Adrenal gland (tissue), 12 donors: ENCODE data around the gene ROCK2. TPM values are rescaled to one million over a fixed set of nuclear protein-coding genes. Genes with fewer than 3 reads are reported as not detected.

Experiments used
- DNase-seq, 7 donors: peaks; one replicate each; pipeline ENCODE4 v3.0.0-alpha.2; 2019 to 2020
- H3K27ac ChIP-seq, 5 donors: fragments of 200-600 bp; sonication (generic) in 4 of 5; 1 replicate in 3 of 5; 2 replicates in 2 of 5; pipeline versions ENCODE4 v1.5.1 to v1.8.0; 2016 to 2020; ENCODE audit warnings: mild to moderate bottlenecking in 1 of 5
- H3K27me3 ChIP-seq: fragments of 200-600 bp; 2 replicates; pipeline ENCODE4 v1.8.0; 2021
- H3K36me3 ChIP-seq, 2 donors: fragments of 200-600 bp; replicated peaks in 1 of 2; 1 replicate in 1 of 2; 2 replicates in 1 of 2; pipeline versions ENCODE4 v1.5.1 to v1.8.0; 2018 to 2022
- H3K4me1 ChIP-seq, 2 donors: fragments of 200-600 bp; replicated peaks in 1 of 2; 1 replicate in 1 of 2; 2 replicates in 1 of 2; pipeline versions ENCODE4 v1.5.1 to v1.8.0; 2018 to 2021
- H3K4me3 ChIP-seq, 4 donors: fragments of 200-600 bp; sonication (generic) in 3 of 4; one replicate each; pipeline ENCODE4 v1.5.1; 2016 to 2018
- H3K9me3 ChIP-seq, 3 donors: fragments of 200-600 bp; sonication (generic) in 1 of 3; replicated peaks in 1 of 3; 1 replicate in 2 of 3; 2 replicates in 1 of 3; pipeline versions ENCODE4 v1.5.1 to v1.8.0; 2016 to 2021
- POLR2A ChIP-seq, 2 donors: fragments of 450-650 bp; IDR thresholded peaks; one replicate each; pipeline ENCODE4 v1.6.1; 2017; ENCODE audit warnings: antibody characterized with exemption in 2 of 2, mild to moderate bottlenecking in 2 of 2, moderate library complexity in 1 of 2
- WGBS, 4 donors: extraction: QIAGEN DNeasy Blood & Tissue Kit in 2 of 4; methylation state at CpG; one replicate each; pipeline versions ENCODE4 v1.1.5 to v1.1.7; 2013 to 2017; 5-methylcytosine and 5-hydroxymethylcytosine counted together
- intact Hi-C, 2 donors: fragments of 100-400 bp; cut with DNase I; formaldehyde crosslinking; loops; one replicate each; pipeline versions ENCODE4 v1.14.1 to v1.15.0; 2022 to 2023
- polyA plus RNA-seq, 3 donors: library from polyadenylated mRNA; stranded (reverse); fragments of 200-250 nt in 2 of 3; fragments of 350-450 nt in 1 of 3; fragmentation: Illumina TruSeq in 1 of 3; extraction: RNeasy Lipid Tissue Mini Kit (QIAGEN cat#74804) in 1 of 3; gene quantifications; one replicate each; pipeline ENCODE4 v1.2.3, GENCODE V29; 2013 to 2014
- total RNA-seq, 9 donors: library from RNA; depleted of rRNA in 4 of 9; stranded (reverse); fragments of >200 nt in 4 of 9; fragments of 120-200 nt in 1 of 9; fragmentation: NEBNext Ultra II Directional in 1 of 9; extraction: Animal tissue kit (Norgen Biotek cat#: 25700) in 1 of 9; gene quantifications; one replicate each; pipeline versions ENCODE4 v1.1.0 to v1.2.4, GENCODE V29; 2013 to 2023
- TF ChIP-seq, protein P1 (sequence below), 6 experiments: fragments of 450-650 bp in 4 of 6; fragments of 200-600 bp in 2 of 6; sonication (generic) in 1 of 6; IDR thresholded peaks; 1 replicate in 5 of 6; 2 replicates in 1 of 6; pipeline versions ENCODE4 v1.5.1 to v1.8.0; 2016 to 2021; ENCODE audit warnings: antibody characterized with exemption in 6 of 6, mild to moderate bottlenecking in 2 of 6, moderate library complexity in 1 of 6
- donor health status: healthy with polysubstance abuse.
- donor health status: Bipolar disorder and iron deficiency.
- donor health status: DM: yes; HTN: yes; CAD: no.
- donor health status: DM: no; HTN: no; CAD: no.
- donor health status: DM: no; HTN: no; CAD: no.
- donor health status: DM: yes; HTN: yes; CAD: no.

ROCK2 gene
- total and polyA plus RNA-seq, 12 donors: 5.0 to 46.6 (median 26.2) TPM

DNA sequence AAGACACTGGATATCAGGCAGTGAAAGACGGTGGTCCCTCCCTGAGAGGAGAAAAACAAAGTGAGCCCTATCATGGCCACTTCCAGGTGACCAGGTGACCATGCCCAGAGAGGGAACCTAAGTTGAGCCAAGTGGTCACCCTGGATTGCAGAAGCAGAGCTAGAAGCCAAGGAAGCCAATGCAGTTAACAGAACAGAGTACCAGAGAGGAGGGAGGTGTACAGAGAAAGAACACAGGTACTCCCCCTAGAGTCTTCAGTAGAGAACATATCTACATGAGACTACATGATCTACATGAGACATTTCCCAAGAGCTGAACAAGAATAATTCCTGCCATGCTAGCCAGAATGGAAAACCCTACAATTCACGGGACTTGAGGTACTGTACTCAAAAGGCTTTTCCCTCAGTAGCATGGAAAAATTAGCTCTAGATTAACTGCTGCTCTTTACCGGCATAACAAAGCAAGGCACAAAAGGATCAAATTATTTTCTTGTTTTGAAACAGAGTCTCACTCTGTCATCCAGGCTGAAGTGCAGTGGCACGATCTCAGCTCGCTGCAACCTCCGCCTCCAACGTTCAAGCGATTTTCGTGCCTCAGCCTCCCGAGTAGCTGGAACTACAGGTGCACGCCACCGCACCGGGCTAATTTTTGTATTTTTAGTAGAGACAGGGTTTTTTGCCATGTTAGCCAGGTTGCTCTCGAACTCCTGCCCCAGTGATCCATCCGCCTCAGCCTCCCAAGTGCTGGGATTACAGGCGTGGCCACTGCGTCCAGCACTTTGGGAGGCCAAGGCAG is 23.5 kb downstream of the ROCK2 start:
- WGBS, 4 donors: 96 to 97% (median 97%) methylated on average over 17 of the region's 17 CpGs
- TF ChIP-seq, protein P1, sequence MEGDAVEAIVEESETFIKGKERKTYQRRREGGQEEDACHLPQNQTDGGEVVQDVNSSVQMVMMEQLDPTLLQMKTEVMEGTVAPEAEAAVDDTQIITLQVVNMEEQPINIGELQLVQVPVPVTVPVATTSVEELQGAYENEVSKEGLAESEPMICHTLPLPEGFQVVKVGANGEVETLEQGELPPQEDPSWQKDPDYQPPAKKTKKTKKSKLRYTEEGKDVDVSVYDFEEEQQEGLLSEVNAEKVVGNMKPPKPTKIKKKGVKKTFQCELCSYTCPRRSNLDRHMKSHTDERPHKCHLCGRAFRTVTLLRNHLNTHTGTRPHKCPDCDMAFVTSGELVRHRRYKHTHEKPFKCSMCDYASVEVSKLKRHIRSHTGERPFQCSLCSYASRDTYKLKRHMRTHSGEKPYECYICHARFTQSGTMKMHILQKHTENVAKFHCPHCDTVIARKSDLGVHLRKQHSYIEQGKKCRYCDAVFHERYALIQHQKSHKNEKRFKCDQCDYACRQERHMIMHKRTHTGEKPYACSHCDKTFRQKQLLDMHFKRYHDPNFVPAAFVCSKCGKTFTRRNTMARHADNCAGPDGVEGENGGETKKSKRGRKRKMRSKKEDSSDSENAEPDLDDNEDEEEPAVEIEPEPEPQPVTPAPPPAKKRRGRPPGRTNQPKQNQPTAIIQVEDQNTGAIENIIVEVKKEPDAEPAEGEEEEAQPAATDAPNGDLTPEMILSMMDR (IDR thresholded peaks at IDR 0.05): no peak
- TF ChIP-seq POLR2A (IDR thresholded peaks at IDR 0.05): no peak
- intact Hi-C loops: no loop called here
- H3K27me3 ChIP-seq: no peaks in the 10 kb centered on the region
- peaks cover 0 to 21% of the 10 kb centered on the region in 2 donors for H3K4me1 ChIP-seq
- no peaks in the 10 kb centered on the region for H3K9me3 ChIP-seq
- H3K27ac ChIP-seq: no peak overlapping the region
- no peak for DNase-seq
- H3K36me3 ChIP-seq: no peaks in the 10 kb centered on the region
- no peak overlapping the region for H3K4me3 ChIP-seq

DNA sequence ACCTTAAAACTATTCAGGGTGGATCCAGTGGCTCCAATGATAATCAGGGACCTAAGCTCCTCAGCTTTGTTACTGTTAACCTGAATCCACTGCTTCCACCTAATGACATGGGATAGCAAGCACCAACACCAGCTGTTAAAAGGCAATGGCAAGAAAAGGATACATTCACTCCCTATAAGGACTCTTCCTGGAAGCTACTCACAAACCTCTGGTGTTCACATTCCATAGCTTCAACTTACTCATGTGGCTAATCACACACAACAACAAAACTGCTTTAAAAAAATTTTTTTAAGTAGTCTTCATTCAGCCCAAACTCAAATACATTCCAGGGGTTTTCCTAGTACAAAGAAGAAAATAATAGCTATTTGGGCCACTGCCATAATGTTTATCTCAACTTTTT is 24.5 kb downstream of the ROCK2 start:
- Histone ChIP-seq H3K27ac (no peak overlapping the region), H3K27me3 (no peaks in the 10 kb centered on the region), H3K9me3 (no peaks in the 10 kb centered on the region), H3K4me1 (peaks cover 0 to 17% of the 10 kb centered on the region in 2 donors), H3K36me3 (no peaks in the 10 kb centered on the region), H3K4me3 (no peak overlapping the region)
- no peak for DNase-seq
- intact Hi-C loops: no loop called here
- TF ChIP-seq, protein P1 (IDR thresholded peaks at IDR 0.05): no peak
- no peak for TF ChIP-seq POLR2A (IDR thresholded peaks at IDR 0.05)

DNA sequence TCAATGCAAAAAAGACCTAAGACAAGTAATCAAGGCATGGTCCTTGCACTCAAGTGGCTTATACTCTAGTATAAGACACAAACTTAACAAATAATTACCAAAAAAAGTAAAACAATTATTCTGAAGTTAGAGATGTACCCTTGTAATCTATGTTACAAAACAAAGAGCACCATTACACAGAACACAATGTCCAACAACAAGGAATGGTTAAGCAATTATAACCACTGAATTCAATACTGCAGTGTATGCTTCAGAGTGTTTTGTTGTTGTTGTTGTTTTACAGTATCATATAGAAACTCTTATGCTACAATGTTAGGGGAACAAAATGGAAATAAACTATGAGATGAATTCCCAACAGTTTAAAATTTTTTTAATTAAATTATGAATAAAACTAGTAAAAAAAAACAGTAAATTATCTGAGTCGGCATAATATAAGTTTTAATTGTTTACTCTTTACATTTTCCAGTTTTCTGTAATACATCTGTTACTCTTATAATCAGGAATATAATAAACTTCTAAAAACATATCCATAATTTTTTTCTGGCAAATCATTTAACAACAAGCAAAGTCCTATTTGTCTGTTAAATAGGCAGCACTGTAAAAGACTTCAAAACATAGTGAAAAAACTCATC is 29.2 kb downstream of the ROCK2 start:
- Histone ChIP-seq H3K36me3 (no peaks in the 10 kb centered on the region), H3K4me1 (peaks cover 4 to 12% of the 10 kb centered on the region in 2 donors), H3K27me3 (no peaks in the 10 kb centered on the region), H3K9me3 (no peaks in the 10 kb centered on the region), H3K4me3 (no peak overlapping the region), H3K27ac (no peak overlapping the region)
- no peak for DNase-seq
- intact Hi-C loops: no loop called here
- WGBS, 4 donors: 94 to 100% (median 95%) methylated on average over 1 of the region's 1 CpG
- TF ChIP-seq POLR2A (IDR thresholded peaks at IDR 0.05): no peak
- TF ChIP-seq, protein P1 (IDR thresholded peaks at IDR 0.05): no peak

DNA sequence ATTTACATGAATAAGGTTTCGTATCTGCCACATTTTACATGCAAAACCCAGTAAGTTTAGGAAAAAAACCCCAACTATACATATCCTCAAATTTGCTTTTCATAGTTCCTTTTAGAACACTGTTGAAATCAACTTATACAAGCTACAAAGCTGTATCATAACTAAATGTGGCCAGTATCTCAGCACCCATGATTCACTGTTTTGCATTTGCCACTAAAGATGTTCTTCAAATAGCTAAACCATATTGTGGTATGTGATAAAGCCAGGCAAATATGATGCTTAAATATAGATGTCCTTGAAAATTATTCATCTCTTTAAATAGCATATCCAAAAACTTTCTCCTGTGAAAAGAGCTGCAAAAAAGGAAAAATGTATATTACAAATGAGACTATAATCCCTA is 29.9 kb downstream of the ROCK2 start:
- 94 to 100% (median 96%) methylated on average over 1 of the region's 1 CpG for WGBS, 4 donors

More for the DNA sequence above, 29.9 kb downstream of the ROCK2 start:
- H3K4me1 ChIP-seq: peaks cover 6 to 12% of the 10 kb centered on the region in 2 donors
- TF ChIP-seq POLR2A (IDR thresholded peaks at IDR 0.05): no peak
- TF ChIP-seq, protein P1 (IDR thresholded peaks at IDR 0.05): no peak
- H3K36me3 ChIP-seq: no peaks in the 10 kb centered on the region
- no peak for DNase-seq
- H3K9me3 ChIP-seq: no peaks in the 10 kb centered on the region
- no peak overlapping the region for H3K27ac ChIP-seq
- no peaks in the 10 kb centered on the region for H3K27me3 ChIP-seq
- no peak overlapping the region for H3K4me3 ChIP-seq
- intact Hi-C loops: no loop called here
